WTC11 (cell line): ENCODE measurements around the gene BOLA2.
"Not testable (repeated sequence)": the region's sequence is repeated elsewhere in the genome, so short reads cannot be mapped to it uniquely, and the experiment has no call there.

Source experiments
- CREM ChIP-seq: sonication (generic); formaldehyde crosslinking; IDR thresholded peaks from 2 replicates; pipeline ENCODE4 v1.8.1; 2022; ENCODE audit warnings: mild to moderate bottlenecking, missing genetic modification reagents, moderate library complexity
- CTCF ChIP-seq: fragments of 200-600 bp; IDR thresholded peaks from 2 replicates; pipeline ENCODE4 v1.8.0; 2022; ENCODE audit warnings: antibody characterized with exemption
- MAX ChIP-seq: sonication (generic); formaldehyde crosslinking; IDR thresholded peaks from 2 replicates; pipeline ENCODE4 v1.8.0; 2022; ENCODE audit warnings: mild to moderate bottlenecking, missing genetic modification reagents
- NFYB ChIP-seq: sonication (generic); formaldehyde crosslinking; conservative IDR thresholded peaks from 2 replicates; pipeline ENCODE4 v1.8.0; 2022; ENCODE audit warnings: low read depth, missing genetic modification reagents
- SP1 ChIP-seq: sonication (generic); formaldehyde crosslinking; conservative IDR thresholded peaks from 2 replicates; pipeline ENCODE4 v1.8.1; 2022; ENCODE audit warnings: missing genetic modification reagents
- ZNF121 ChIP-seq: sonication (generic); formaldehyde crosslinking; IDR thresholded peaks from 2 replicates; pipeline ENCODE4 v1.8.0; 2023; ENCODE audit warnings: missing genetic modification reagents
- ZNF263 ChIP-seq: sonication (generic); formaldehyde crosslinking; IDR thresholded peaks from 2 replicates; pipeline ENCODE4 v1.8.1; 2022; ENCODE audit warnings: low read depth, mild to moderate bottlenecking, moderate library complexity, missing genetic modification reagents
- TF ChIP-seq, protein P1 (sequence below): sonication (generic); formaldehyde crosslinking; IDR thresholded peaks from 2 replicates; pipeline ENCODE4 v1.8.1; 2023; ENCODE audit warnings: mild to moderate bottlenecking, missing genetic modification reagents, moderate library complexity

- not testable (repeated sequence) for TF ChIP-seq ZNF263 (CRISPR knock-in tag); CTCF; SP1; ZNF121 (CRISPR knock-in tag); NFYB (CRISPR knock-in tag); CREM; MAX (CRISPR knock-in tag)
- TF ChIP-seq, protein P1, sequence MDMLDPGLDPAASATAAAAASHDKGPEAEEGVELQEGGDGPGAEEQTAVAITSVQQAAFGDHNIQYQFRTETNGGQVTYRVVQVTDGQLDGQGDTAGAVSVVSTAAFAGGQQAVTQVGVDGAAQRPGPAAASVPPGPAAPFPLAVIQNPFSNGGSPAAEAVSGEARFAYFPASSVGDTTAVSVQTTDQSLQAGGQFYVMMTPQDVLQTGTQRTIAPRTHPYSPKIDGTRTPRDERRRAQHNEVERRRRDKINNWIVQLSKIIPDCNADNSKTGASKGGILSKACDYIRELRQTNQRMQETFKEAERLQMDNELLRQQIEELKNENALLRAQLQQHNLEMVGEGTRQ (CRISPR knock-in tag) = not testable (repeated sequence)
Measured at GRCh38 chr16:29454269-29454668, at the start of gene BOLA2, which contains the start of gene SLX1B.
